Hippocampal formation (tissue), 2 donors: ENCODE data around the gene EZH1.

ENCODE experiments used
- DNase-seq, 2 donors: peaks; one replicate each; lab custom pipeline; 2025; lab: John Stamatoyannopoulos, UW

EZH1 gene

DNA sequence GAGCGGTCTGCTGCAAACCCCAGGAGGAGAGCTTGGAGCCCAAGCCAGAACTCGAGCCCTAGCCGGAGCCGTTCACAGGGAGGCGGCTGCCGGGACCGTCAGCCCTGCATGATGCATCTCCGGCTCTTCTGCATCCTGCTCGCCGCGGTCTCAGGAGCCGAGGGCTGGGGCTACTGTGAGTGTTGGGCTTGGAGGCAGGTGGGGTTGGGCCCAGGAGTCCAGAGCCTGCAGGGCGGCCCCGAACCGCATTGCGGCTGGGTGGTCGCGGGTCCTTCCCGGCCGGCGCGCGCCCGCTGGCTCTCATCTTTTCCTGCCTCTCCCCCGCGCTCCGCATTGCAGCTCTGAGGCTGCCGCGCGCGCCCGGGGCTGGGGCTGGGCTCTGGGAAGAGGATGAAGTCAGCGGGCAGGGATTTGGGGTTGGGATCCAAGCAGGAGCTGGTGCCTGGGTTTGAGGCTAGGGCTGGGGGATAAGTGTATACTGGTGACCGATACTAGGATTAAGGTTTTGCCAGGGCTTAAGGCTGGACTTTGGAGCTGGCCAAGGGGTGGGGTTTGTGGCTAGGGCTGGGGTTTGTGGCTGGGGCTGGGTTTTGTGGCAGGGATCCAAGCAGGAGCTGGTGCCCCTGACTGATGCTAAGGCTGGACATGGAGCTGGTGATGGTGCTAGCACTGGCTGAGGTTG, 62.0 kb downstream of the EZH1 start:
- peak in 1 of 2 donors; percentile 43 for DNase-seq

DNA sequence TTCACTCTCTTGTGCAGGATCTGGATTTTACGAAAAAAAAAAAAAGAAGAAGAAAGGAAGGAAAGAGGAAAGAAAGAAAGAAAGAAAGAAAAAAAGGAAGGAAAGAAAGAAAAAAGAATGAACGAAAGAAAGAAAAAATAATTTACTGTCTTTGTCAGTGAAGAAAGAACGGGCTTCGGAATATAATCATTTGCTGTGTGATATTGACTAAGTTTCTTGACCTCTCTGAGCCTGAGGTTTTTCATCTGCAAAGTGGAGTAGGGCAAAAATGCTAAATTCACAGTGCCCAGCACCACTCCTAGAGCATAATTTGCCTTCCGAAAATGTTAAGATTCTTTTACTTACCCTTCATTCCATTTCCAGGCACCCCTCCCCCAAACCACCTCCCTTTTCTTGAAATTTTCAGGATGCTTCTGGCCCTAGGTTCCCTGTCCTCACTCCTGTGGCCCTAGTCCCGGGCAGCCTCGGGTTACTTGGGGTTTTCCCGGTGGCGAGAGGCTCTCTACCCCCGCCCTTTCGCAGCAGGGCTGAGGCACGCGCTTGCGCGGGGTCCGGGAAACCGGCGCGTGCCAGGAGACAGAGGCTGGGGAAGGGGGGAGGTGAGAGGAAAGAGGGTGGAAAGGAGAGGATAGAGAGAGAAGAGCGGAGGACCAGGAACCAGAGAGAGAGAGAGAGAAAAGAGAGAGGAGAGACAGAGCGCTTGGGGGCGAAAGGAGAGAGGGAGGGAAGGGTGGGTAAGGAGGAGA, 62.7 kb downstream of the EZH1 start, which contains the start of gene CNTNAP1:
TSS of gene CNTNAP1 (plus strand) at position 556 of the 746 bp plus-strand sequence. CDS start 299 bp downstream, outside the sequence.
- peak in 1 of 2 donors; percentile 43 for DNase-seq

DNA sequence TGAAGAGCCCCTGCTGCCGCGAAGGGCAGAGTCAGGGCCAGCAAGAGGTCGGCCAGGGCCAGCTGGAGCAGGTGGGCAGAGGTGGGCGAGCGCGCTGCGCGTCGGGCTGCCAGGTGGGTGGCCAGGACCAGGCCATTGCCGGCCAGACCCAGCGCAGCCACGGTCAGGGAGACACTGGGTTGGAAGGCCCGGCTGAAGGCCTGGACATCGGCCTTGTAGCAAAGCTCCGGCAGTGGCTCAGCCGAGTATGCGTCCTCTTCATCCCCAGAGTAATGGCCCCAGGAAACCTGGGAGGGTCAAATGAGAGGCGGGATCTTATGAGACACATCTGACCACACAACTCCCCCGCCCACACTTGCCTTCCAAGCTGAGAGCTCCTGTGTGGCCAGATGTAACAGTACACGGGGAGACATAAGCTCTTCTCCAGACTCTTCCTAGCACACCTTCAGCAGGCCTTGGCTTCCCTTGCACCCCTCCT, 64.5 kb downstream of the EZH1 start:
- no peak for DNase-seq

DNA sequence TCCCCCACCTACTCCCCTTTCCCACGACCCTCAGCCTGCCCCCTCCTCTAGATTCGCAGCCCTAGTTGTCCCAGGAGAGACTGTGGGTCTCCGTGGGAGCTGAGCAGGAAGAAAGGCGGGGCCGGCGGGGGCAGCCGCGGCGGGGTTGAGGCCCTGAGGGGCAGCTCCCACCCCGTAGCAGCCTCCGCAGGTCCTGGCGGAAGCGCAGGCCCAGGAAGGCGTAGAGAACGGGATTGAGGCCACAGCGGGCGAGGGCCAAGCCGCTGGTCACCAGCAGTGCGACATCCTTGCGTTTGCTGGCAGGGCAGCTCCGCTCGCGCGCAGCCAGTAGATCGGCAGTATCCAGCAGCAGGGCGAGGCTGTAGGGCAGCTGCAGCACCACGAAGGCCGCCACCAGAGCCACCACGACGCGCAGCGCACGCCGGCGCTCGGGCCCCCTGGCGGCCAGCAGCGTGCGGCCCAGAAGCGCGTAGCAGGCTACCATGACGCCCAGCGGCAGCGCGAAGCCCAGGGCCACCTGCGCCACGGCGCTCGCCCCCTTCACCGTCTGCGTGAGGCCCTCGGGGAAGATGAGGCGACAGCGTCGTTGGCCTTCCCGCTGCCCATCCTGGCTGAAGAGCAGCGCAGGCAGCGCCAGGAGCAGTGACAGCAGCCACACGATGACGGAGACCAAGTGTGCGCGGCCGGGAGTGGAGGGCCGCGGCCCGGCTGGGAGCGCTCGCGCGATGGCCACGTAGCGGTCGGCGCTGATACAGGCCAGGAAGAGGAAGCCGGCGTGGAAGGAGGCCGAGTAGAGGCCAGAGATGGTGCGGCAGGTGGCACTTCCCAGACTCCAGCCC, 65.1 kb downstream of the EZH1 start:
- peak; percentile 37 to 67 for DNase-seq

DNA sequence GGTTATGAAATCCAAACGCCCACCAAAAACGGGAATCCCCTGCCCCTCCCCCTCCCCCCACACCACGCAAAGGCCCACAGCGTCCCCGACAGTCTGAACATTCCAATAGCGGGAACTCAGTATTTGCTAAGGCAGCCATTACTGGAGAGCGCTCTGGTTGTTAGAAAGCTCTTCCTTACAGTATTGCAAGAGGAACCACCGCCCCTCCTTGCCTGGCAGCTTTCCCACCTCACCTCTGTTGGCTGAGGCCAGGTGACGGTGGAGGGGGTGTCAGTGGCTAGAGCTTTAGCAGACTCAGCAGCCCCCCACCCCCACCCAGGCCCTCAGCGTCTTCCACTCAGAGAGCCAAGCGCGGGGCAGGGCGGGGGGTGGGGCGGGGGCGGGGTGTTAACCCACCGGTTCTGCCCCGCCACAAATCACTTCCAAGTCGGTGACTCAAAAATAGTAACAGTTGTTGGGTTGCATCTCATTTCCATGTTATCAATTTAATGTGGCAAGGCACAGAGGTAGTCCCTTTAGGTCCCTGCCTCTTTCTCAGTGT, 65.8 kb downstream of the EZH1 start:
- no peak for DNase-seq

DNA sequence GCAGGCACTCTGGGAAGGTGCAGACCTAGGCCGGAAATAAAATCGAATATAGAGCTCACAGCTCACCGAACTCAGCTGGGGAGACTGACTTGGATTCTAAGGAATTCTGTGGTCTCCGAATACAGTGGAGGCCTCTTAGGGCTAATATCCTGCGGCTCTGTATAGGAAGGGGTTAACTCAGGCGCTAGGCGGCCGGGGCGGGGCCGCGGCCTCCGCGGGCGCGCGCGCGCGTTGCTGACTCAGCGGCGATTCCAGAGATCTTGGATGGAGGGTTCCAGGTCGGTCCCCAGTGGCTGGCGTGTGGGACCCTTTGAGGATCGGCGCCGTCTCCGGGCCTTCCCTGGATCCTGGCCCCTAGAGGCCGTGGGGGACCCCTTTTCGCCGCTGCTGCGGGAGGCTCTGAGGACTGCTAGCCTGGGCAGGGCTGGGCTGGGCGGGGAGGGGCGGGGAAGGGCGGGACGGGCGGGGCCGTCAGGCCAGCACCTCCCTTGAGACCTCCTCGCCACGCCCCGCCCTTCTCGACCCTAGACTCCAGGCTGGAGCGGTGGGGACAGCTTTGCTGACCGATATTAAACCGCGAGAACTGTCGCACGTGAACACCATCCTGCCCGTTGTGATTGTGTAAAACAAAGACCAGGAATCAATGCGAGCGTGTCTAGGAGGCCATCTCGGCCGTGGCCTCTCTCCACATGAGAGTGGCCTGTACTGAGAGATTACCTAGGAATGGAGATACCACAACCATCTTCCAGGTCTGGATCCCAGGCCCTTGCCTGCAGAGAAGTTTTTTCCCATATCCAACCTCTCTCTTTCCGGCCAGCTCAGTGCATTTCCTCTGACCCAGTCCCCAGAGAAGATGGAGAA, 66.7 kb downstream of the EZH1 start:
- DNase-seq = peak; percentile 86 to 93

DNA sequence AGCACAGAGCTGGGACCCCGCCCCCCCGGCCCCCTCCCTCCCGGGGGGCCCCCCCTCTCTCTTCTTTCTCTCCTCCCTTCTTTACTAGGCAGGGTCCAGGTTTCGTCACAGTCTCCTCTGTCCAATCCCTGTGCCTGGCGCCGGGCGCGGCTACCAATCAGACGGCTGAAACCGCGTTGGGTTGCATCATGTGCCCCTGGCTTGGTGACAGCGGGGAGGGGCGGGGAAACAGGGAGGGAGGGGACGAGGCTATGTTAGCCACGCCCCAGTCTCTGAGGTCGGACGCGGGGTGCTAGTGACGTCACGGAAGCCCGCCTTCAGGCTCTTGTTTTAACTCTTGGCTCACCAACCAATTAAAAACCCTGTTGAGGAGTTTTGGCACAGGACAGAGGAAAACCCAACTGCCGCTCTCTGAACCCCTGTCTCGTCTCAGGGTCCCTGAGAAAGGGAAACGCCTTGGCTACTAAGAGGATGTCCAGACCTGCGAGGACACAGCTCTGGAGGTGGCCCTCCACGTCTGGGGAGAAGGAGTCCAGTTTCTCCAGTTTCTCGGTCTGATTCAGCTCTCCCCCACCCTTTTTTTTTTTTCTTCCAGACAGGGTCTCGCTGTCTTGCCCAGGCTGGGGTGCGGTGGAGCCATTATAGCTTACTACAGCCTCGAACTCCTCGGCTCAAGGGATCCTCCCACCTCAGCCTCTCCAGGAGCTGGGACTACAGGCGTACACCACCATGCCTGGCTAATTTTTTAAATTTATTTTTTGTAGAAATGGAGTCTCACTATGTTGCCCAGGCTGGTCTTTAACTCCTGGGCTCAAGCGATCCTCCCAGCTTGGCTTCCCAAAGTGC, 67.6 kb downstream of the EZH1 start:
- DNase-seq = peak; percentile 98 to 100

DNA sequence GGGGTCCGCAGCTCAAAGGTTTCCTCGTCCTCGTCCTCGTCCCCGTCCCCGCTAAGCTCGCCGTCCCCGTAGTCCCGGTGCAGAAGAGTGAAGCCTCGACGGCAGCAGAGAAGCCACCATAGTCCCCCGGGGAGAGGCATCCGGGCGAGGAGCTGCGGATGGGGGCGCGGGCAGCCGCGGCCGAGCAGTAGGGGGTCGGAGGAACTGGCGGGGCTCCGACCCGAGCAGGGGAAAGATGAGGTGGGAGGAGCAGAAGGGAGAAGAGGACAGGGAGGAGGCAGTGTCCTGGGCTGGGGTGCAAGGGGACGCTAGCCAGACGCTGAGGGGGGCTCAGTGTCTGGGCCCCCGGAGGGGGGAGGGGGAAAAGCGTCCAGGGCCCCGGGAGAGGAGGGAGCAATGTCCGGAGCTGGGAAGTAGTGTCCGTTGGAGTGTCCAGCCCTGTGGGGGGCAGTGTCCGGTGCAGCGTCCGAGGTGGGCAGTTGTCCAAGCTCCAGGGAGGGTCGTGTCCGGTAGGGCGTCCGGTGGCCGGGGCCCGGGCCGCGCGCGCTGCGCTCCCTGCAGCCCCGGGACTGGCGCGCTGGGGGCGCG, 68.3 kb downstream of the EZH1 start, which contains the start of gene PLEKHH3:
TSS of gene PLEKHH3 (minus strand) at position 571 of the 588 bp plus-strand sequence. CDS start at position 140, 431 bp downstream.
- no peak for DNase-seq

DNA sequence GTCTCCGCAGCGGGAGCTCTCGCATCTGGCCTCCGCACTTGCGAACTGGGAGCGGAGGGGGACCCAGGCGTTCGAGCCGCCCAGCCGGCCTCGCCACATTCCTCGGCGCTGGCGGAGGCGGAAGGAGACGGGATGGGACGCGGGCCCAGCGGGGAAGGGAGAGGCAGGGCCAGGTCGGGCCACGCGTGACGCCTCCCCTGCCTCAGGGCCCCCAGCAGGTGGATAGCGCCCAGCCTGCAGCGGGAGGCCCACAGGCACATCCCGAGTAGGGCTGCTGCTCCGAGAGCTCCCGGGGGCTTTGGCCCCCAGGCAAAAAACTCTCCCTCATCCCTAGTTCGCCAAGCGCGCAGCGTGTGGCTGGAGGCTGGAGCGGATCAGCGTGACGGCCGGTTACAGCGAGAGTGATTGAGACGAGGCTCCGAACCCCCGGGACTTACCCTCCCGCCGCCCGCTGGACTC, 68.8 kb downstream of the EZH1 start:
- no peak for DNase-seq

DNA sequence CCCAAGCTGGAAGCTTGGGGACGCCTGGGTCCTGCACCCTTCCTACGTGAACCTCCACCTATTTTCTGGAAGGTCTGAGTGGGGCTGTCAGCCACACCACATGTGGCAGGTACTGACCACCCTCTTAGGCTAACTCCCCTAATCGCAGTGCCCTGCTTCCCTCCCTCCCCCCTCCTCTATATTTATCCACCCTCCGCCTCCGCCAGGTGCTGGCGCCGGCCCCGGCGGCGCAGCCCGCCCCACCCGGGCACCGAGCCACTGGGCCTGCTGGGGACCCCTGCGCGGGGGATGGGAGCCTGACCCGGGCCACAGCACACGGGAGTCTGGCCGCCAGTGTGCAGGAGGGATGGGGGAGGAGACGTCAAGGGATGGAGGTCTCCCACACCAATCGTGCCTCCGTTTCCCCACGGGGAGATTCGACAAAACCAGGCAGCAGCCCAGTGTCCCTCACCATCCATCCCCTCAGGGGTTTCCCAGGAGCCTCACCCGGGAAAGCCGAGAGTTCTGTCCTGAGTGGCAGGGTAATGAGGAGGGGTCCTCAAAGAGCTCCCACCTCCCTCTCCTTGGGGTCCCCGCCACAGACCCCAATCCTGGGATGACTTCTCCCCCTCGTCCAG, 69.4 kb downstream of the EZH1 start:
- DNase-seq = peak in 1 of 2 donors; percentile 8

DNA sequence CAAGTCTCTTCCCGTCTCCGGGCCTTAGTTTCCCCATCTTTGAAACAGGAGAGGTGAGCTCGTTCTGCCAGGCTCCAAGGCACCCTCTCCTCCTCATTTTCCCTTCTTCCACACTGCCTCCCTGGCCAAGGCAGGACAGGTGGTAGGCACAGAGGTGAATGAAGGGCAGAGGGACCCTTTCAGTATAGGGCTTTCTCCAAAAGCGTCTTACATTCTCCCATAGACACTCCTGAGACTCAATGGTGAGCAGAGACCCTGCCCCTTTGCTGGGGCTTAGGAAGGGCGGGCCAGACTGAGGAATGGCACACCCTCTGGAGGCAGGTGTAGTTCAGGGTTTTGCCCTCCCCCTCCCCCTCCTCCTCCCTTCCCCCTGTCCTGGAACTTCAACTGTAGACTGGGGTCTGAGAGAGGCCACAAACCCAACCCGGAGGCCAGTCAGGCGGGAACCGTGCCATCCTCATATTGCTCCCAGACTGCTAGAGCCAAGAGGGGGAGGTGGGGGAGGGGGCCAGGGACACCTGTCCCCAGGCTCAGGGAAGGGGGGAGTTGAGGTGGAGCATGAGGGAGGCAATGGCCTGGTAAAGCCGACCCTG, 70.0 kb downstream of the EZH1 start:
- no peak for DNase-seq

DNA sequence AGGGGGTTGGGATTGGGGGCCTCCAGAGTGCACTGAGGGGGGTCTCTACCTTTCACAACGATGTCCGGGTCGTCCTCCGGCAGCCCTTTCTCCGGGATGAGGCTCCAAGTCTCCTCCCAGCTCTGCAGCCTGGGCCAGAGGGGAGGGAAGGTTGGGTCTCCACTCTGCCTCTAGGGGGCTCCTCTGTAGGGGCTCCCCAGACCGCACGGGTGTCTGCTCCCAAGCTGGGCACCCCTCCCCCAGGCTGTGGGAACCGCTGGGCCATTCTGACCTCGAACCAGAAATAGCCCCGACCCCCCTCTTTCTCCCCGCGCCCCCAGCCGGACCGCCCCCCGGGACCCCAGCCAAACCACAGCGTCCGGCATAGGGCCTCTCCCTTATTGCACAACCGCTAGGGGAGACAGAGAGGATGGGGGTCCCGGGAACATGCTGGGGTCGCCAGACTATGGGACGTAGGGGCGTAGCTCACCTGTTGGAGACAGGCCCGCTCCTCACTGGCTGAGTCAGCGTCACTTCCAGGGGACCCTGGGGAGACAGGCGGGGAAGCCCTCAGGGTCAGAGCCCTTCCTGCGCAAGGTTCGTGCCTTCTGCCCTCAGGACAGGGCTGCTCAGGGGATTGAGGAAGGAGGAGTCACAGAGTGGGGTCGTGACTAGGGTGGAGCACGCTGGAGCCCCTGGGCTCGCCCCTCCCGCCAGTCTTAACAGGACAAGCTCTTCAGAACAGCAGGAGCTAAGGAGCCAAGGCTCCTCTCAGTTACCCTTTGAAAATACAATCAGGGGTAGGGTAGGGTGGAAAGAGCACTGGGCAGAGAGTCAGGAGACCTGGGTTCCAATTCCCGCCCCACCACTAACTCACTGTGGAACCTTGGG, 70.7 kb downstream of the EZH1 start:
- no peak for DNase-seq

DNA sequence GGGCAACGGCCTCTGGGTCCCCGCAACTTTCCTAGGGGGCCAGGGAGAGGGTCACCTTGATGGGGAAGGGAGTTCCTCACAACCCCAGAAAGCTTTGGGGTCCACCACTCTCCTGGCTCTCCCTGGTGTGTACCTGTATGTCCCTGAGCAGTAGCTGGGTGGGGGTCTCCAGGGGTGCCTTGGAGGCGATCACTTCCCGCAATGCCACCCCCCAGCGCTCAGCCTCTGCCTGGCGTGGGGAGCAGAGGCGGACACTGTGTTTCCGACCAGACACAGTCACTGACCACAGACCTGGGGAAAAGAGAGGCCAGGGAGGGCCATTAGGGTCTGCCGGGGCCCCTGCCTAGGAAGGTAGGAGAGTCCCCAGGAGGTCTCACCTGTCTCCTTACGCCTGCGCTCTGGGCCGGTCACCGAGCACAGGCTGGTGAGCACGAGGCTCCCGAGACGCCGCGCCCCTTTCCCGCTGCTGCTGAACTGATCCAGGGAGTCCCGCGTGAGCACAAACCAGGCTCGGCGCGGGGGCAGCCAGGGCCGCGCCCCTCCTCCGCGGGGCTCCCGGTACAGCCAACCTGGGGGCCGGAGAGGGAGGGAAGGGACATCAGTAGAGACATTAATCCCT, 71.5 kb downstream of the EZH1 start:
- no peak for DNase-seq

DNA sequence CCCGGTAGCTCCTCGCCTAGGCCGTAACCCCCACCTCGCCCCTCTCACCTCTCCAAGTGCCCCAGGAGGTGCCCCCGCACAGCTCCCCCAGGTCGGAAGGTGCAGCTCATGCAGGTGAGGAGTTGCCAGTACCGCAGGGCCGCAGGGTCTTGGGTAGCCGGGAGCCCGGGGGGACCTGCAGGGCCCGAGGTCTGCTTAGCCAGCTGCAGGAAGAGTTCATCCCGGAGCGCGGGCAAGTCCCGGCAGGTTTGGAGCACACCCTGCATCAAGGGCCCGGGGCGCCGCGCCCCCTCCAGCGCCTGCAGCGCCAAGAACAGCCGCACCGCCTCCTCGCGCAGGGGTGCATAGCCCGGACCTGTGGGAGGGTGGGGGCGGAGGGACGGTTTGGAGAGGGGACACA, 72.8 kb downstream of the EZH1 start:
- DNase-seq = no peak

DNA sequence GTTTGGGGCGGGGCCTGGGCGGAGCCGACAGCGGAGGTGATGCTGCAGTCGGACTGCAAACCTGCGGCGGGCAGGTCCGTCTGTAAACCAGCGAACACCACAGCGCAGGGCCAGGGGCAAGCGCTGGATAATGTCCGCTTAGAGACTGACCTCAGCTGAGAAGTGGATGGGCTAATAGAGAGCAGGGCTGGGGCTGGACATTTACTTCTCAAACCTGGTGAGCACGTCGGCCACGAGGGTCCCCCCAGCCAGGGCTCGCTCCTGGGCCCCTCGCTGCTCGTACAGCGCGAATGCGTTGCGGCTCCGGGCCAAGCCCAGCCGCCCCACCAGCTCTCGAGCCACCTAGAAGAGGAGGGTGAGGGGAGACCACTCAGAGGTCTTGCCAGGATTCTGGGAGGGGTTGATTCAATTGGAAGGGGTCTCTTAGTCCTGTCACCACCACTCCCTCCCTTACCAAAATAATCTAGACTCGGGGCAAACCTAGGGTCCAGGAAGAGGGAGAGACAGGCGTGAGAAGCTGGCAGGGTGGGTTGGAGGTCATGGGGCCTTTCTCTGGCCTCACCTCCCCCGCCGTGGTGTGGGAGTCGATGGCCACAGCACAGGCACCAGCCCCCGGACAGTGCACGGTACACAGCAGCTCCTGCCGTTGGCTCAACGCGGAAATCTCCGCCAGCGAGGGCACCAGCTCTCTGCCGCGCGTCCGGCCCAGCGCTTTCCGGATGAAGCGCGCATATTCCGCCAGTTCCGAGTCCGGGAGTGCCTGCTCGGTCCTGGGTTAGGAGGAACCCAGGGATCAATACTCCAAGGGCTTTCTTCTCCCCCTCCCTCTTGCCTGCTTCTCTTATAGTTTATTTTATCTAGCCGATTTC, 73.8 kb downstream of the EZH1 start:
- DNase-seq = no peak
